T-helper 22 cell (primary cell): ENCODE data around the gene SERPINF2.
"Not testable (repeated sequence)": the region's sequence is repeated elsewhere in the genome, so short reads cannot be mapped to it uniquely, and the experiment has no call there.

Source experiments
- DNase-seq: peaks from one replicate; pipeline ENCODE4 v3.0.0-alpha.2; 2020; ENCODE audit warnings: low read depth

Gene SERPINF2

DNA sequence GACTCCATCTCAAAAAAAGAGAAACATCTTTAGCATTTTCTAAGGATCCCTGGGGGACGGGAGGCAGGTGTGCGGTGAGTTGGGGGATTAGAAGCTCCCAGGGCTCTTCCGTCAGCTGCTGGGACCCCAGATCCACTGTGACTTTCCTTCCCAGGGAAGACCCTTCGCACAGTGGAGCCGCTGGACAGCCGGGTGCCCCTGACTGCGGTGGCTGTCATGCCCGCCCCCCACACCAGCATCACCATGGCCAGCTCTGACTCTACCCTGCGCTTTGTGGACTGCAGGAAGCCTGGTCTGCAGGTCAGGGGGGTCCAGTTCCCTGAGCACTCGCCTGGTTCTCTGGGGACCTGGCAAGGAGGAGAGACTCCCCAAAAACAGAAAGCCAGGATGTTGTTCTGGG lies 7.3 kb upstream of the SERPINF2 start:
- DNase-seq, result no peak

DNA sequence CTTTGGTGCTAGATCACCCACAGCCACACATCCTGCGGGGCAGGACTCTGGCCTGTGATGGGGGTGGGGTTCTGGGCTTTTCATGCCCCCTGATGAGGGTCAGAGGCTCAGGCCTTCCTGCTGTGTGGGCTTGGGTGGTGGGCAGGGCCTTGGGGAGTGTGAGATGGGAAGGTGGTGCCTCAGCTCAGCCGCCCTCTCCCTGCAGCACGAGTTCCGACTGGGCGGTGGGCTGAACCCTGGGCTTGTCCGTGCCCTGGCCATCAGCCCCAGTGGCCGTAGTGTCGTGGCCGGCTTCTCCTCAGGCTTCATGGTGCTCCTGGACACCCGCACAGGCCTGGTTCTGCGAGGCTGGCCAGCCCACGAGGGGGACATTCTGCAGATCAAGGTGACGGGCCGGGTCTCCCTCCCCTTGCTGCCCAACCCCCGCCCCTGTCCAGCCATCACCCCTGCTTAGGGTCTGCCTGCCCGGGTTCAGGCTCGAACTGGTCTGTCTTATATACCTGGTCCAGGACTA lies 6.8 kb upstream of the SERPINF2 start:
- no peak for DNase-seq

DNA sequence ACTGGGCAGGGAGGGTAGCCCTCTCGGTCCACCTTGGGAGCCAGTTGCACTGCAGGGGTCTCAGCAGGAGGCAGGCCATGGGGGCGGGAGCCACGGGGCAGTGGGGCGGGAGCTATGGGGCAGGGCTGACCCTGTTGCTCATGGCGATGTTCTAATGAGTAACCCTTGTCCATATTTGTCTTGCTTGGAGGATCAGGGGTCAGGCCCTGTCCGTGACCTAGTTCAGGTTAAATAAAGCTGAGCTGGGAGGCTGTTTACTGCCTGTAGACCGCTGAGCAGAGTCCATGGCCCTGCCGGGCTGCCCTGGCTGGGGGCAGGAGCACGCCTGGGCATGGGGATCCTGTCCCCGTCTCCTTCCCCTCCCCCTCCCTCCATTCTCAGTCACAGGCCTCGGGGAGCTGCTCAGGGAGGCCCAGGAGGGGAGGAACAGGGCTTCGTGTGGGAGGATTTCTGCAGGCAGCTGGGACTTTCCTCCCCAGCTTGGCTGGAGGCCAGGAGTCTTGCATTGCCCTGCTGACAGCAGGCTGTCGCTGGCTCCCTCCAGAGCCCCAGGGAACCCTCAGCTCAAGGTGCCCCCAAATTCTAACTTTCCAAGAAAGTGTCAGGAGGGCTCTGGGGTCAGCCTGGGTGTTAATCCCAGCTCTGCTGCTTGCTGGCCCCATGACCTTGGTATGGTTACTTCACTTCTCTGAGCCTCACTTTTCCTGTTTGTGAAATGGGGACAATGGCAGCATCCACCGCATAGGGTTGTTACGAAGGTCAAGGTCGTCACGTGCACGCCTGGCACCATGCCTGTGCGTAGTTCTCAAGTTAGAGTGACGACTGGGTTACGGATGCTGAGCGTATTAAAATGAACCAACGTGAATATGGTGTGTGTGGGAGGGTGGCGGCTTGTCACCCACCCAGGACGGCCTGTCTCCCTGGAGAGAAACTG lies 6.1 kb upstream of the SERPINF2 start:
- no peak for DNase-seq

DNA sequence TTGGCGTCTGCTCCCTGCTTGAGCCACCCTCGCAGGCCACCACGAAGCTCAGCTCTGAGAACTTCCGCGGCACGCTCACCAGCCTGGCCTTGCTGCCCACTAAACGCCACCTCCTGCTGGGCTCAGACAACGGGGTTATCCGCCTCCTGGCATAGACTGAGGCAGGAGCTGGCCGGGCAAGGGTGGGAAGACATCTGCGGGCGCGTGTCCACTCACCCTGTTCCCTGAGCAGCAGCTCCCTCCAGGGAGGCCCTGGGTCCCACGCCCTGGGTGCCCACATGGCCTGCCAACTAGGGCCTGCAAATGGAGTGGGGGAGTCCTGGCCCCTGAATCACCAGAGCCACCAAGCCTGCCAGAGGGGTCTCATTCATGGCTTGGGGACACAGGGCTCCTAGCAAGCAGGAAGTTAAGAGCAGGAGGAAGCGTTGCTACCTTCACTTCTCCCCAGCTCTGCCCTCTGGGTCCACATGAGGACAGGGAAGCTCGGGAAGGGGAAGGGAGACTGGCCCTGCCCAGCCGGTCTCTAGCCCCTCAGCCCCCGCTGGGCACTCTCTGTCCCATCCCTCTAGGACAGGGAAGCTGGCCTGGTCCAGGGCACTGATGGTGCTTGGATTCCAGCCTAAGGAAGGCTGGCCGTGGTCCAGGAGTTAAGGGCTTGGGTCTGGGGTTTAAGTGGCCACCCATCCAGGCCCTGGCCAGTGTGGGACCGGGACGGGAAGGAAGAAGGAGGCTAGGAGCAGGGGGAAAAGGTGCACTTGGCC lies 5.0 kb upstream of the SERPINF2 start:
- no peak for DNase-seq

DNA sequence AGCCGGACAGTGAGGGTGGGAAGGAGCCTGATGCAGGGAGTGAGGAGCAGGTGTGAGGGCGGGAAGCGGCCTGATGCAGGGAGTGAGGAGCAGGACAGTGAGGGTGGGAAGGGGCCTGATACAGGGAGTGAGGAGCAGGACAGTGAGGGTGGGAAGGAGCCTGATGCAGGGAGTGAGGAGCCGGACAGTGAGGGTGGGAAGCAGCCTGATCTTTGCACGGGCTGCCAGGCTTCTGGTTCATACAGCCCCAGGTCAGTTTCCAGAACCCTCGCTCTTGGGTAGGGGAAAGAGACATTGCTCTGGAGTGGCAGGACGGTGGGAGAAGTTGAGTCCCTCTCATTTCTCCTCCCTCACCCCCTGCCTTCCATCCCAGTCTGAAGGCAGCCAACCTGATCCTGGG lies 772 bp upstream of the SERPINF2 start:
- DNase-seq, result not testable (repeated sequence)

DNA sequence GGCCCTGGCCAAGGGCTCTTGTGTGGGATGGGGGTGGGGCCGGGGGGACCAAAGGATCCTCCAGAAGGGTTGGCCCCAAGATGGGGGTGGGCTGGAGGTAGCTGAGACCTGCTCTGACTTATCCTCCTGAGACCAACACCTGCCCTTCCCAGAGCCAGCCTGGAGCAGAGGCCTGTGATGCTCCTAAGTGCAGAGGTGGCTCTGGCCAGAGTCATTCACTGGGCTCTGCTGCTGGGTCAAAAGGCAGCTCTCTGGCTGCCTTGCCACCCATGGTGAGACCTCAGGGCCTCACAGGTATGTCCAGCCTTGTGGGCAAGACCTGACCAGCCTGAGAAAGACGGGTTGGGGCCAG lies 393 bp downstream of the SERPINF2 start:
- DNase-seq, result no peak

DNA sequence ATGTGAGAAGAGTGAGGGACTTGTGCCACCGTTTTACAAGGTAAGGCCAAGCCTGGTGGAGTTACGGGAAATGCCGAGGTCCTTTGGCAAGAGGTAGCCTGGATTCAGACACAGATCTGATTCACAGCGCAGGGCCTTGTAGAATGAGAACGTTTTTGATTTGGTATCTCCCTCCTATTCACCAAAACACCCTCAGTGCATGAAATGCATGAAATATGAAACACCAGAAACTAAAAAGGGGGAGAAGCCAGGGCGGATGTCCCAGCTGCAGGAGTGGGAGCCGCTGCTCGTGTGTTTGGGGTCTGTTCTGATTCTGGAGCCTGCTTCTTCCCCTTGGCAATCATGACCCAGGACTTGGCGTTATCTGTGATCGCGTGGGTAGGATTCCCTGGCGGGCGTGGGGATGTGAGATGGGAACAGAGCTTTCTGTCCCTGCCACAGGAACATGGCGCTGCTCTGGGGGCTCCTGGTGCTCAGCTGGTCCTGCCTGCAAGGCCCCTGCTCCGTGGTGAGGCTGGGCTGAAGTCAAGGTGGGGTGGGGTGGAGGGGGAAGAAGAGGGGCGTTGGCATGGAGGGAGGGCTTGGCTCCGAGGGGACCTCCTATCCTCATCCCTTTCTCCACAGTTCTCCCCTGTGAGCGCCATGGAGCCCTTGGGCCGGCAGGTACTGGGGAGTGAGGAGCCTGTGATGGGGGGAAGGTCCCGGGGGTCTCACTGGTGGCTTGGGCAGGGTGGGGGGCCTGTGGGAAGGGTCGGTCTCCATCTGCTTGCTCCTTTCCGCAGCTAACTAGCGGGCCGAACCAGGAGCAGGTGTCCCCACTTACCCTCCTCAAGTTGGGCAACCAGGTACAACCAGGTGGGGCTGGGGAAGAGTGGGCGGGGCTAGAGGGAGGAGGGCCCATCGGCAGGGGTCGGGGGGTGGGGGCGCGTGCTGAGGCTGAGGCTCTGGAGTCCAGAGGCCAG lies 2.2 kb downstream of the SERPINF2 start:
- no peak for DNase-seq

DNA sequence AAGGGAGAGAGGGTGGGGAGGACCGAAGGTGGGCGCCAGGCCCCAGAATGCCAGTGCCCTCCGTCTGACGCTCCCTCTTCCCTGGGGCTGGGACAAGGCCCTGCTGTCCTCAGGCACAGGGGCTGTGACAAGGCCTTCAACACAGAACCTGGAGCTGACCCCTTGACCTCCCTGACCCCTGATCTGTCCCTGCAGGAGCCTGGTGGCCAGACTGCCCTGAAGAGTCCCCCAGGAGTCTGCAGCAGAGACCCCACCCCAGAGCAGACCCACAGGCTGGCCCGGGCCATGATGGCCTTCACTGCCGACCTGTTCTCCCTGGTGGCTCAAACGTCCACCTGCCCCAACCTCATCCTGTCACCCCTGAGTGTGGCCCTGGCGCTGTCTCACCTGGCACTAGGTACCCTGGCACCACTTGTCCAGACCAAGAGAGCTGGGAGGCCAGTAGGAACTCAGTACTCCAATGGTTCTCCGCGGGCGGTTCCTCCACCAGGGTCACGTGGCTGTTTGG lies 2.9 kb downstream of the SERPINF2 start:
- DNase-seq, result no peak

DNA sequence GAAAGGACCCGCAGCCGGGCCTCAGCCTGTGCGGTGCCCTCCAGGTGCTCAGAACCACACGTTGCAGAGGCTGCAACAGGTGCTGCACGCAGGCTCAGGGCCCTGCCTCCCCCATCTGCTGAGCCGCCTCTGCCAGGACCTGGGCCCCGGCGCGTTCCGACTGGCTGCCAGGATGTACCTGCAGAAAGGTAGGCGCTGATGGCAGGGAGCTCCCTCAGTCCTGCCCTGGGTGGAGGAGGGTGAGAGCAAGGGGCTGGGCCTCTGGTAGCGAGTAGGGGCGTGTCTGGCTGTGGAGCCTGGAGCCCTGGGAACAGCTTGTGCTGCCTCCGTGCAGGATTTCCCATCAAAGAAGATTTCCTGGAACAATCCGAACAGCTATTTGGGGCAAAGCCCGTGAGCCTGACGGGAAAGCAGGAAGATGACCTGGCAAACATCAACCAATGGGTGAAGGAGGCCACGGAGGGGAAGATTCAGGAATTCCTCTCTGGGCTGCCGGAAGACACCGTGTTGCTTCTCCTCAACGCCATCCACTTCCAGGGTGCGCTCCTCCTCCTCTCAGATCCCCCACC lies 4.4 kb downstream of the SERPINF2 start:
- no peak for DNase-seq

DNA sequence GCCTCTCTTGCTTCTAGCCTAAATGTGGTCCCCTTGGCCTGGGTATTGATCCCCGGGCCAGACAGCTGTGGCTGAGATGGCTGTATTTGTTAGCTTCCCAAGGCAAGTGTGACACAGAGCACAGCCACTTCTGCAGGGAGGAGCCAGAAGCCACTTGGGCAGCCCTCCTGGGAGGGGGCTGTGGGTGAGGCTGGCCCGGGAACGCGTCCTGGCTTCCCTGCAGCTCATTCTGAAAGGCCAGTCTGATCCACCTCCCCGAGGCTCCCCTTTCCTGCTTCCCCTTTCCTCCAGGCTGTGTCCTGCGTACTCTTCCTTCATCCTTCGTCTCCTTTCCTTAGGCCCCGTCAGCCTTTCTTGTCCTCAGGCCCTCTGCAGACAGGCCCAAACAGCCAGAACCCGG lies 8.0 kb downstream of the SERPINF2 start:
- no peak for DNase-seq

DNA sequence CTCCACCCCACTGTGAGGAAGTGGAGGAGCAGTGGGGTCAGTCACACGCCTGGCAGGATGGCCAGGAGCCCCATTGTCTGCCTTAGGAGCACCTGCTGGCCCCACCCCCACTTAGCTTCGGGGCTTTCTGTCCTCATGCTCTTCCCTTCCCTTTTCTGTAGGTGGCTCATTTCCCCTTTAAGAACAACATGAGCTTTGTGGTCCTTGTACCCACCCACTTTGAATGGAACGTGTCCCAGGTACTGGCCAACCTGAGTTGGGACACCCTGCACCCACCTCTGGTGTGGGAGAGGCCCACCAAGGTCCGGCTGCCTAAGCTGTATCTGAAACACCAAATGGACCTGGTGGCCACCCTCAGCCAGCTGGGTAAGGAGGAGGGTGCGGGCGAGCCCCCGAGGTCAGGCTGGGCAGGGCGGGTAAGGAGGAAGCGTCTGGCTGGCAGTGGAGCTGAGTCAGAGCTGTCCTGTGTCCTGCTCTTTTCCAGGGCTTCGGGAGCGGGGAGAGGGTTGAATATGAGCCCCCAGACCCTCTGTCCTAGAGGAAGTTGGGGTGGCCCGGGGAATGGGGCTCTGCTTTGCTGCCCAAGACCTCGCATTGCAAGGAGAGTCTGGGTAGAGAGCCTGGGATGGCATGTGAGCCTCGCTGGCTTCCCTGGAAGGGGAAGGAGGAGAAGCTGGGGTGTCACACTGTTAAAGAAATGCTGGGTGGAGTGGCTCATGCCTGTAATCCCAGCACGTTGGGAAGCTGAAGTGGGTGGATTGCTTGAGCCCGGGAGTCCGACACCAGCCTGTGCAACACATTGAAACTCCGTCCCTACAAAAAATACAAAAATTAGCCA lies 10.0 kb downstream of the SERPINF2 start:
- no peak for DNase-seq

DNA sequence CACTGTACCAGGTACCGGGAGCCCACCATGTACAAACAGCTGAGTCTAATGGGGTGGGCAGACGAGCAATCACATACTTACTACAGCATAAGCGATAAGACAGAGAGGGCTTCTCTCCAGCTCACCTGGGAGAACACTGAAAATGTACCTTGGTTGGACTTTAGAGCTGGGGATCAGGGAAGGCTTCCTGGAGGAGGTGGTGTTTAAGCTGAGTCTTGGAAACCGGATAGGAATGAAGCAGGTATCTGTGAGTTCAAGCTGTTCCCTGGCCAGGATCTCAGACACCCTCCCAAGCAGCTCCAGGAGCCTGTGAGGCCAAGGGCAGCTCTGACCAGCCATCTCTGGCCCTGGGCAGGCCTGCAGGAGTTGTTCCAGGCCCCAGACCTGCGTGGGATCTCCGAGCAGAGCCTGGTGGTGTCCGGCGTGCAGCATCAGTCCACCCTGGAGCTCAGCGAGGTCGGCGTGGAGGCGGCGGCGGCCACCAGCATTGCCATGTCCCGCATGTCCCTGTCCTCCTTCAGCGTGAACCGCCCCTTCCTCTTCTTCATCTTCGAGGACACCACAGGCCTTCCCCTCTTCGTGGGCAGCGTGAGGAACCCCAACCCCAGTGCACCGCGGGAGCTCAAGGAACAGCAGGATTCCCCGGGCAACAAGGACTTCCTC lies 11.2 kb downstream of the SERPINF2 start:
- DNase-seq, result no peak

DNA sequence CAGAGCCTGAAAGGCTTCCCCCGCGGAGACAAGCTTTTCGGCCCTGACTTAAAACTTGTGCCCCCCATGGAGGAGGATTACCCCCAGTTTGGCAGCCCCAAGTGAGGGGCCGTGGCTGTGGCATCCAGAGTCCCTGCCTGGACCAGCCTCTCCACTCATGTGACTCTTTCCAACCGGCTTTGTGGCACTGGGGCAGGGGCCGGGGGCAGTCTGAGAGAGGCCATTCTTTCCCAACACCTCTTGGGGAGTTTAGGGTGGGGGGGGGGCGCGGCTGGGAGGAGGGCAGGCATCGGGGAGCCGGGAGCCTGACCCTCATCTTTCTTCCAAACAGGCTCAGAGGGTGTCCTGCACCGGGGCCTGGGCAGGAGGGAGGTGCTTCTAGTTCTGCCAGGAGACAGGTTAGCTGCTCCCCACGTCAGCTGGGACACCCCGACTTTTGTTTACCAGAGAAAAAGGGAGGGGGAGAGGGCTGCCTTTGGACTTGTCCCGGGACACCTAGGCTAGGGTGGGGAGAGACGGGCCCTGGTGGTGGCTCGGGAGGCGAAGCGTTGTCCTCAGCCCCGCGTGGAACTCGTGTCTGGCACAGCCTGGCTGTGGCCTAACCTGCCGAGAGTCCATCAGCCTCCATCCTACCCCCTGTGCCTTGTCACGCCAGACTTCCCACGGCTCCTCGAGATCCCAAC lies 11.9 kb downstream of the SERPINF2 start:
- DNase-seq, result no peak

DNA sequence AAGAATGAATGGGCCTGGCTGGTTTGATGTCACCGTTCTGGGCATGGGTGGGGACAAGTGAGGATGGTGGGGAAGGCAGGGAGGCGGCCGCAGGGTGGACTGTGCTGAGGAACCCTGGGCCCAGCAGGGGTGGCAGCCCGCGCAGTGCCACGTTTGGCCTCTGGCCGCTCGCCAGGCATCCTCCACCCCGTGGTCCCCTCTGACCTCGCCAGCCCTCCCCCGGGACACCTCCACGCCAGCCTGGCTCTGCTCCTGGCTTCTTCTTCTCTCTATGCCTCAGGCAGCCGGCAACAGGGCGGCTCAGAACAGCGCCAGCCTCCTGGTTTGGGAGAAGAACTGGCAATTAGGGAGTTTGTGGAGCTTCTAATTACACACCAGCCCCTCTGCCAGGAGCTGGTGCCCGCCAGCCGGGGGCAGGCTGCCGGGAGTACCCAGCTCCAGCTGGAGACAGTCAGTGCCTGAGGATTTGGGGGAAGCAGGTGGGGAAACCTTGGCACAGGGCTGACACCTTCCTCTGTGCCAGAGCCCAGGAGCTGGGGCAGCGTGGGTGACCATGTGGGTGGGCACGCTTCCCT lies 12.7 kb downstream of the SERPINF2 start:
- no peak for DNase-seq

DNA sequence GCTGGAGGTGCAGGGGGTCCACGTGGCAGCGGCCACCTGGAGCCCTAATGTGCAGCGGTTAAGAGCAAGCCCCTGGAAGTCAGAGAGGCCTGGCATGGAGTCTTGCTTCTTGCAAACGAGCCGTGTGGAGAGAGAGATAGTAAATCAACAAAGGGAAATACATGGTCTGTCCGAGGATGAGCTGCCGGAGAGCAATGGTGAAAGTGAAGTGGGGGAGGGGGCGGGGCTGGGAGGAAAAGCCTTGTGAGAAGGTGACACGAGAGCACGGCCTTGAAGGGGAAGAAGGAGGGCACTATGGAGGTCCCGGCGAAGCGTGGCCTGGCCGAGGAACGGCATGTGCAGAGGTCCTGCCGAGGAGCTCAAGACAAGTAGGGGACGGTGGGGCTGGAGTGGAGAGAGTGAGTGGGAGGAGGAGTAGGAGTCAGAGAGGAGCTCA lies 13.2 kb downstream of the SERPINF2 start:
- DNase-seq, result no peak

DNA sequence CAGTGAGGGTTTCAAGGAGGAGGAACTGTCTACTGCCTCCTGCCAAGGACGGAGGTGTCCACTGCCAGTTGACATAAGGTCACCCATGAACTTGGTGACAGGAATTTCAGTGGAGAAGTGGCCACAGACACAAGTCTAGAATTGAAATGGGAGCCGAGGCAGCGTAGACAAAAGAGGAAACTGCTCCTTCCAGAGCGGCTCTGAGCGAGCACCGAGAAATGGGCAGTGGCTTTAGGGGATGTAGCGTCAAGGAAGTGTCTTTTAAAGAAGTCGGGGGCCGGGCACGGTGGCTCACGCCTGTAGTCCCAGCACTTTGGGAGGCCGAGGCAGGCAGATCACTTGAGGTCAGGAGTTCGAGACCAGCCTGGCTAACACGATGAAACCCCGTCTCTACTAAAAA lies 16.1 kb downstream of the SERPINF2 start:
- no peak for DNase-seq

DNA sequence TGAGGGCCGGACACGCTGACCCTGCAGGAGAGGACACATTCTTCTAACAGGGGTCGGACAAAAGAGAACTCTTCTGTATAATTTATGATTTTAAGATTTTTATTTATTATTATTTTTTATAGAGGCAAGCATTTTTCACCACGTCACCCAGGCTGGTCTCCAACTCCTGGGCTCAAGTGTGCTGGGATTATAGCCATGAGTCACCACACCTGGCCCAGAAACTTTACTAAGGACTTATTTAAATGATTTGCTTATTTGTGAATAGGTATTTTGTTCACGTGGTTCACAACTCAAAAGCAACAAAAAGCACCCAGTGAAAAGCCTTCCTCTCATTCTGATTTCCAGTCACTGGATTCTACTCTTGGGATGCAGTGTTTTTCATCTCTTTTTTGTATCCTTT lies 16.9 kb downstream of the SERPINF2 start:
- no peak for DNase-seq

DNA sequence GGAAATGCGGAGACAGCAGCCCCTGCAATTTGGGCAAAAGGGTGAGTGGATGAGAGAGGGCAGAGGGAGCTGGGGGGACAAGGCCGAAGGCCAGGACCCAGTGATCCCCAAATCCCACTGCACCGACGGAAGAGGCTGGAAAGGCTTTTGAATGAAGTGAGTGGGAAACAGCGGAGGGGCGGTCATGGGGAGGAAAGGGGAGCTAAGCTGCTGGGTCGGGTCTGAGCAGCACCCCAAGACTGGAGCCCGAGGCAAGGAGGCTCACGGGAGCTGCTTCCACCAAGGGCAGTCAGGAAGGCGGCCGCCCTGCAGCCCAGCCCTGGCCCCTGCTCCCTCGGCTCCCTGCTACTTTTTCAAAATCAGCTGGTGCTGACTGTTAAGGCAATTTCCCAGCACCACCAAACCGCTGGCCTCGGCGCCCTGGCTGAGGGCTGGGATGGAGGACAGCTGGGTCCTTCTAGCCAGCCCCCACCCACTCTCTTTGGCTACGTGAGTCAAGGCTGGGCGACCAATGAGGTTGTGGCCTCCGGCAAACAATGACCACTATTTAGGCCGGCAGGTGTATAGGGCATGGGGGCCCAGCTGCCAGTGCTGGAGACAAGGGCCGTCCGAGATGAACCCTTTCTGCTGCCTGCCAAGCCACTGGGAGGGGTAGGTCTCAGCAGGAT lies 19.7 kb downstream of the SERPINF2 start:
- DNase-seq, result no peak
